Adrenal gland (tissue), 5 donors: ENCODE results near the gene CD244.

Experiments
- POLR2A ChIP-seq, 2 donors: fragments of 450-650 bp; IDR thresholded peaks; one replicate each; pipeline ENCODE4 v1.6.1; 2017; ENCODE audit warnings: antibody characterized with exemption in 2 of 2, mild to moderate bottlenecking in 2 of 2, moderate library complexity in 1 of 2
- TF ChIP-seq, protein P1 (sequence below), 6 experiments: fragments of 450-650 bp in 4 of 6; fragments of 200-600 bp in 2 of 6; sonication (generic) in 1 of 6; IDR thresholded peaks; 1 replicate in 5 of 6; 2 replicates in 1 of 6; pipeline versions ENCODE4 v1.5.1 to v1.8.0; 2016 to 2021; ENCODE audit warnings: antibody characterized with exemption in 6 of 6, mild to moderate bottlenecking in 2 of 6, moderate library complexity in 1 of 6
- donor health status: DM: no; HTN: no; CAD: no.

DNA sequence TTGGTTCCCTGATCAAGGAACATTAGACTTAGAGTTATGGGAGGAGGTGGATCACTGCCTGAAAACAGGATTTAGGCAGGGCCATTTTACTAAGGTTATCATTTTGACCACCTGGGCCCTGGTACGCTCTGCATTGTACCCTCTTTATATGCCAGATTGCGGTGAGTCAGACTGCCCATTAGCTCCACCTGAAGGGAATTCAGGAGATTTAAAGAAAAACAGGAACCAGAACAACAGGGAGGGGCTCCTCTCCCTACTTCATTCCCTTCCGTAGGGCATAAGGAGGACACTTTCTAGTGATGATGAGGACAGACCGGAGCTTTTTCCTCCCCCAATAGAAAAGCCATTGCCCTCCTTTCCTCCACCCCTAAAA lies 42.9 kb upstream of the CD244 start:
- TF ChIP-seq, protein P1, sequence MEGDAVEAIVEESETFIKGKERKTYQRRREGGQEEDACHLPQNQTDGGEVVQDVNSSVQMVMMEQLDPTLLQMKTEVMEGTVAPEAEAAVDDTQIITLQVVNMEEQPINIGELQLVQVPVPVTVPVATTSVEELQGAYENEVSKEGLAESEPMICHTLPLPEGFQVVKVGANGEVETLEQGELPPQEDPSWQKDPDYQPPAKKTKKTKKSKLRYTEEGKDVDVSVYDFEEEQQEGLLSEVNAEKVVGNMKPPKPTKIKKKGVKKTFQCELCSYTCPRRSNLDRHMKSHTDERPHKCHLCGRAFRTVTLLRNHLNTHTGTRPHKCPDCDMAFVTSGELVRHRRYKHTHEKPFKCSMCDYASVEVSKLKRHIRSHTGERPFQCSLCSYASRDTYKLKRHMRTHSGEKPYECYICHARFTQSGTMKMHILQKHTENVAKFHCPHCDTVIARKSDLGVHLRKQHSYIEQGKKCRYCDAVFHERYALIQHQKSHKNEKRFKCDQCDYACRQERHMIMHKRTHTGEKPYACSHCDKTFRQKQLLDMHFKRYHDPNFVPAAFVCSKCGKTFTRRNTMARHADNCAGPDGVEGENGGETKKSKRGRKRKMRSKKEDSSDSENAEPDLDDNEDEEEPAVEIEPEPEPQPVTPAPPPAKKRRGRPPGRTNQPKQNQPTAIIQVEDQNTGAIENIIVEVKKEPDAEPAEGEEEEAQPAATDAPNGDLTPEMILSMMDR (IDR thresholded peaks at IDR 0.05), result no peak
- TF ChIP-seq POLR2A (IDR thresholded peaks at IDR 0.05), result no peak
